Activated CD4-positive, alpha-beta T cell treated with anti-CD3 and anti-CD28 coated beads, Interleukin-2, amount 50 U/mL, for 24 hours (primary cell): ENCODE data around the gene LCN2.
A peak's percentile ranks its signal among the peaks of the same experiment; 100 is the strongest.
"Not testable (repeated sequence)": the region's sequence is repeated elsewhere in the genome, so short reads cannot be mapped to it uniquely, and the experiment has no call there.

Experiments
- DNase-seq, 2 donors: peaks; one replicate each; pipeline ENCODE4 v3.0.0-alpha.2; 2020; ENCODE audit warnings: low read depth in 1 of 2, low spot score in 1 of 2

The LCN2 gene

GRCh38 chr9:128149001-128149701, at the start of gene LCN2:
Gene LCN2 (plus strand): TSS chr9:128149453. CDS start chr9:128149526, 73 bp downstream.
- DNase-seq: no peak

GRCh38 chr9:128099932-128100491, 49.2 kb upstream of the LCN2 start:
- no peak for DNase-seq

GRCh38 chr9:128100581-128100980, 48.7 kb upstream of the LCN2 start:
- DNase-seq: no peak

DNA sequence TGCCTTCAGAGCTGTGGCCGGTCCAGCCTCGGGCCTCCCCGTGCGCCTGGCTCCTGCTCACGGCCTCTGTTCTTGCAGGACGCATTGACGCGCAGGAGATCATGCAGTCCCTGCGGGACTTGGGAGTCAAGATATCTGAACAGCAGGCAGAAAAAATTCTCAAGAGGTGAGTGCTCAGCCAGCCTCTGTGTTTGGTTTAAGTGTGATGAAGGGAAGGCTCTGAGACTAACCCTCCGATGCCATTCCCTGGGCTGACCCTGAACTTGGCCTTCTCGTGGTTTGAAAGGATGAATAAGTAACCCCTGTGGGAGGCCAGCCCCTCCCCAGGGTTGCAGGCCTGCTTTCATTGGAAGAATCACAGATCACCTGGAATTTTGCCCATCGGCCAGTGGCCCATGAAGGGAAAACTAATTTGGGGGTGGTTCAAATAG, 48.0 kb upstream of the LCN2 start:
- no peak for DNase-seq

GRCh38 chr9:128101690-128102089, 47.6 kb upstream of the LCN2 start:
- DNase-seq: no peak

DNA sequence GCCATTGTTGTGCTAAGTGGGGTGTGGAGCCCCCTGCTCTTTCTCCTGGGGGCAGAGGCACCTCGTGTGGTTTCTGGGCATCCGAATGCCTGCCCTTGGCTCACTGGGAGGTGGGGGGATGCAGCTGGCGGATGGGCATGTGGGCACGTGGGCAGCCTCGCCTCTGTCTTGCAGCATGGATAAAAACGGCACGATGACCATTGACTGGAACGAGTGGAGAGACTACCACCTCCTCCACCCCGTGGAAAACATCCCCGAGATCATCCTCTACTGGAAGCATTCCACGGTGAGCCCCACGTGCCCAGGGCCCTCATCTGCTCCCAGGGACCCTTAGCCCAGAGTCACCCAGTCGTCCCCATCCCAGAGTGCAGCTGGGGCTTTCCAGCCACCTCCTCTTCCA, 47.1 kb upstream of the LCN2 start:
- DNase-seq: no peak

DNA sequence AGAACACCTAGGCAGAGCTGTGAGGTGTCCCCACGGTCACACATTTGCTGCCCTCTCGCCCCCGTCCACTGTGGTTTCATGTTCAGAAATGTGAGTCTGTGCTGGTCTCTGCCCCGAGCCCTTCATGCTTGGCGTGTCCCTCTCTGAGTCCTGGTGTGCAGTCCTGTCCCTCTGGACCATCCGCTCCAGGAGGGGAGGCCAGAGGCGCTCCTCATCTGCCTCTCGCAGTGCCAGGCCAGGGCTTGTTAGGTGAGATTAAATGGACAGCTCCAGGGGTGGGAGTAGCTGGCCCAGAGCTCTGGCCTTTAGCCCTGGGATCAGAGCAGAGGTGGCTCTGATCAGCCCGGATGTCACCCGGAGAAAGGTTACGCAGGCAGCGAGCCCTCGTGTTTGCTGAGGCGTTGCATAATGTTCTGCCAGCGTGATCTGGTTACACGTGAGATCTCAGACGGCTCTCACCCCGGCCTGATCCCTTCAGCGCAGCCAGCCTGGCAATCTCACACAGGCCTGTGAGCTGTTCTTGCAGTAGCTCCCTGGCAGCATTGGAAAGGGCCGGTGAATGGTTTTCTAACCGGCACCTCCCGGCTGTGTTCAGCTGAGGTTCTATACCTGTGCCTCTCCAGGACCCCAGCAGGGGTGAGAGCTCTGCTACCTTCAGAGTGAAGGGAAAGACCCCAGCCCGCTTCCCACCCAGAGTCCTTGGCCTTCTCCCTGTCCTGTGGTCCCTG, 46.2 kb upstream of the LCN2 start:
- DNase-seq: no peak

- peak in 1 of 2 donors; percentile 24 for DNase-seq
These were observed 45.7 kb upstream of the LCN2 start for GRCh38 chr9:128103589-128103962.

- DNase-seq: no peak
These were observed 45.1 kb upstream of the LCN2 start for GRCh38 chr9:128104171-128104618.

GRCh38 chr9:128105538-128106175, 43.6 kb upstream of the LCN2 start:
- no peak for DNase-seq

DNA sequence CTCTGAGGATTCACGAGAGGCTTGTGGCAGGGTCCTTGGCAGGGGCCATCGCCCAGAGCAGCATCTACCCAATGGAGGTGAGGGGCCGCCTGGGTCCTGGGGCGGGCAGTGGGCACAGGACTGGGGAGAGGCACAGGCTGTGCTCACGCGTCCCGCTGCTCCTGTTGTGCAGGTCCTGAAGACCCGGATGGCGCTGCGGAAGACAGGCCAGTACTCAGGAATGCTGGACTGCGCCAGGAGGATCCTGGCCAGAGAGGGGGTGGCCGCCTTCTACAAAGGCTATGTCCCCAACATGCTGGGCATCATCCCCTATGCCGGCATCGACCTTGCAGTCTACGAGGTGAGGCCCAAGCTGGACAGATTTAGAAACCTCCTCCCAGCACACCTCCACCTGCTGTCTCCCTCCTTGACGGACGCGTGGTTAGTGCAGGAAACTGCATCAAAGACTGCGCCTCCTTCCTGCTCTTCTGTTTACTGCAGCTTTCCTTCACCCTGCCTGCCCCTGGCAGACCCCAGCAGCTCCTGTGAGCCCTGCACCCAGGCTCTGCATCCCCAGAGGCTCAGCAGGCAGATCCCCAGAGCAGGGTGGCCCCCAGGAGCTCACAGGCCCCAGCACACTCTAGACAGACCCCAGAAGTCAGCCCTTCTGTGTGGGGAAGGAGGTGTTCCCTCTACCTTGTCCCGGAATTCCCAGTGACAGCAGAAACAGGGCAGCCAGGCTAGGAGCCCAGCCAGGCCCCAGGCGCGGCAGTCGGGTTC, 42.9 kb upstream of the LCN2 start:
- no peak for DNase-seq

GRCh38 chr9:128106940-128107467, 42.2 kb upstream of the LCN2 start:
- DNase-seq: no peak

GRCh38 chr9:128107468-128108268, 41.6 kb upstream of the LCN2 start:
- no peak for DNase-seq

DNA sequence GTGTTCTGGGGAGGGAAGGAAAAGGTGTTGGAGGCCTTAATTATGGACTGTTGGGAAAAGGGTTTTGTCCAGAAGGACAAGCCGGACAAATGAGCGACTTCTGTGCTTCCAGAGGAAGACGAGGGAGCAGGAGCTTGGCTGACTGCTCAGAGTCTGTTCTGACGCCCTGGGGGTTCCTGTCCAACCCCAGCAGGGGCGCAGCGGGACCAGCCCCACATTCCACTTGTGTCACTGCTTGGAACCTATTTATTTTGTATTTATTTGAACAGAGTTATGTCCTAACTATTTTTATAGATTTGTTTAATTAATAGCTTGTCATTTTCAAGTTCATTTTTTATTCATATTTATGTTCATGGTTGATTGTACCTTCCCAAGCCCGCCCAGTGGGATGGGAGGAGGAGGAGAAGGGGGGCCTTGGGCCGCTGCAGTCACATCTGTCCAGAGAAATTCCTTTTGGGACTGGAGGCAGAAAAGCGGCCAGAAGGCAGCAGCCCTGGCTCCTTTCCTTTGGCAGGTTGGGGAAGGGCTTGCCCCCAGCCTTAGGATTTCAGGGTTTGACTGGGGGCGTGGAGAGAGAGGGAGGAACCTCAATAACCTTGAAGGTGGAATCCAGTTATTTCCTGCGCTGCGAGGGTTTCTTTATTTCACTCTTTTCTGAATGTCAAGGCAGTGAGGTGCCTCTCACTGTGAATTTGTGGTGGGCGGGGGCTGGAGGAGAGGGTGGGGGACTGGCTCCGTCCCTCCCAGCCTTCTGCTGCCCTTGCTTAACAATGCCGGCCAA, 40.8 kb upstream of the LCN2 start:
- DNase-seq: no peak

- no peak for DNase-seq
These were observed 40.1 kb upstream of the LCN2 start for GRCh38 chr9:128109050-128109709.

- DNase-seq: not testable (repeated sequence)
These were observed 37.5 kb upstream of the LCN2 start for GRCh38 chr9:128111726-128112125.

DNA sequence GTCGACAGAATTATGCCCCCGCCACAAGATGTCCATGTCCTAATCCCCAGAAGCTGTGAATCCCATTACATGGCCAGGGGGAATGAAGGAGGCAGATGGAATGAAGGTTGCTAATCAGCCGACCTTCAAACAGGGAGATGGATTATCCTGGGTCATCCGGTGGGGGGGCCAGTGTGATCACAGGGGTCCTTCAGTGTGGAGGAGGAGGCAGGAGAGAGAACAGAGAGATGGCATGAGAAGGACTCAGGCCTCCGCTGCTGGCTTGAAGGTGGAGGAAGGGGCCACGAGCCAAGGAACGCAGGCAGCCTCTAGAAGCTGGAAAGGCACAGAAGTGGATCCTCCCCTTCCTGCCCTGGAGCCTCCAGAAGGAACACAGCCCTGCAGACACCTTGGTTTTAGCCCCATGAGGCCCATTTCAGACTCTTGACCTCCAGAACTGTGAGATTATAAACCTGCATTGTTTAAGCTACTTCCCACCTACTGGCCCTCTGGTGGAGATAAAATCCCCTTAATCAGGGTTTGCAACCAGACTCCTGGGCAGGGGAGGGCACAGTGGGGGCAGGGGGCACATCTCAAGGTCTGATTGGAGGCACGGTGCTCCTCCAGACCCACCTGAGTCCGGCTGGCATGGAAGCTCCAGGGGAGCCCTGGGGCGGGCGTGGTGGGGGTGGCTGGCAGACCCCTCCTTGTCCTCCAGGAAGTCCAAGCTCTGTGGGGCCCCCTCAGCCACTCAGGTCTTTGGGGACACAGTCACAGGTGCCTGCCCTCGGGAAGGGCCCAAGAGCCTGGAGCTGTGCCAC, 35.5 kb upstream of the LCN2 start:
- no peak for DNase-seq
